A549 (cell line): ENCODE results near the gene USP15.

Source experiments
- CEBPB ChIP-seq, 2 experiments: fragments of >200 bp in 1 of 2; sonication (Bioruptor Twin) in 1 of 2; formaldehyde crosslinking in 1 of 2; IDR thresholded peaks; 2 replicates each; pipeline ENCODE4 v1.6.1; 2012 to 2016
- EP300 ChIP-seq, 2 experiments: fragments of >200 bp; sonication (Bioruptor Twin); formaldehyde crosslinking; IDR thresholded peaks; 2 replicates in 1 of 2; 3 replicates in 1 of 2; pipeline ENCODE4 v1.6.1; 2016 to 2017
- ESRRA ChIP-seq: fragments of 150-350 bp; IDR thresholded peaks from 2 replicates; pipeline ENCODE4 v1.6.1; 2014; ENCODE audit warnings: mild to moderate bottlenecking, low read length, borderline replicate concordance
- HDAC2 ChIP-seq: fragments of 200-600 bp; sonication (generic); IDR thresholded peaks from 2 replicates; pipeline ENCODE4 v1.6.1; 2016
- NFE2L2 ChIP-seq: fragments of 150-350 bp; conservative IDR thresholded peaks from 2 replicates; pipeline ENCODE4 v1.6.1; 2014; ENCODE audit warnings: low read length
- POLR2A ChIP-seq: IDR thresholded peaks from 2 replicates; pipeline ENCODE4 v1.6.1; 2012; ENCODE audit warnings: mild to moderate bottlenecking, low read length
- SMC3 ChIP-seq: fragments of >200 bp; sonication (Bioruptor Twin); formaldehyde crosslinking; IDR thresholded peaks from 3 replicates; pipeline ENCODE4 v1.6.1; 2018; ENCODE audit warnings: inconsistent platforms
- TF ChIP-seq, protein P1 (sequence below): IDR thresholded peaks from 2 replicates; pipeline ENCODE4 v1.6.1; 2012
- TF ChIP-seq, protein P2 (sequence below): fragments of 250-450 bp; sonication (Bioruptor Pico); IDR thresholded peaks from 2 replicates; pipeline ENCODE4 v1.5.0; 2021; ENCODE audit warnings: mild to moderate bottlenecking, moderate library complexity, borderline replicate concordance
- TF ChIP-seq, protein P3 (sequence below): fragments of >200 bp; sonication (Bioruptor Twin); formaldehyde crosslinking; IDR thresholded peaks from 3 replicates; pipeline ENCODE4 v1.5.1; 2016

DNA sequence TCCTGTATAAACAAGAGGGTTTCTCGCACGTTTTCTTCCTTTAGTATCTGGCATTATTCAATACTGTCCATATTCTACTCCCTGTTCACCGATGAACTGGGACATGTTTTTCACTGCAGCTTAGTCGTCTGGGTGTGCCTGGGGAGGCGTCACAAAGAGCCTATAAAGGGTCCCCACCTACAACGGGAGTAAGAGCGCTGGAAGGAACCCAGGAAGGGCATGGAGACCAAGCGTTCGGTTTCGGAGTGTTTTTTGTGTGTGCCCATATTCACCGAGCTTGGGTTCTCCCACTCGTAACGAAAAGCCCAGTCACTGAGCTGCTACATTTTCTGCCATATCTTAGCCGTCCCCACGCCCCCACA, 592 bp upstream of the USP15 start:
- TF ChIP-seq SMC3 (no peak), EP300 (IDR thresholded peaks at IDR 0.05) (no peak), ESRRA (no peak), NFE2L2 (no peak), POLR2A (no peak), HDAC2 (no peak), CEBPB (IDR thresholded peaks at IDR 0.05) (no peak)
- TF ChIP-seq, protein P1, sequence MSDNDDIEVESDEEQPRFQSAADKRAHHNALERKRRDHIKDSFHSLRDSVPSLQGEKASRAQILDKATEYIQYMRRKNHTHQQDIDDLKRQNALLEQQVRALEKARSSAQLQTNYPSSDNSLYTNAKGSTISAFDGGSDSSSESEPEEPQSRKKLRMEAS = no peak
- TF ChIP-seq, protein P2, sequence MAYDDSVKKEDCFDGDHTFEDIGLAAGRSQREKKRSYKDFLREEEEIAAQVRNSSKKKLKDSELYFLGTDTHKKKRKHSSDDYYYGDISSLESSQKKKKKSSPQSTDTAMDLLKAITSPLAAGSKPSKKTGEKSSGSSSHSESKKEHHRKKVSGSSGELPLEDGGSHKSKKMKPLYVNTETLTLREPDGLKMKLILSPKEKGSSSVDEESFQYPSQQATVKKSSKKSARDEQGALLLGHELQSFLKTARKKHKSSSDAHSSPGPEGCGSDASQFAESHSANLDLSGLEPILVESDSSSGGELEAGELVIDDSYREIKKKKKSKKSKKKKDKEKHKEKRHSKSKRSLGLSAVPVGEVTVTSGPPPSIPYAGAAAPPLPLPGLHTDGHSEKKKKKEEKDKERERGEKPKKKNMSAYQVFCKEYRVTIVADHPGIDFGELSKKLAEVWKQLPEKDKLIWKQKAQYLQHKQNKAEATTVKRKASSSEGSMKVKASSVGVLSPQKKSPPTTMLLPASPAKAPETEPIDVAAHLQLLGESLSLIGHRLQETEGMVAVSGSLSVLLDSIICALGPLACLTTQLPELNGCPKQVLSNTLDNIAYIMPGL (CRISPR knock-in tag) = no peak
- TF ChIP-seq, protein P3, sequence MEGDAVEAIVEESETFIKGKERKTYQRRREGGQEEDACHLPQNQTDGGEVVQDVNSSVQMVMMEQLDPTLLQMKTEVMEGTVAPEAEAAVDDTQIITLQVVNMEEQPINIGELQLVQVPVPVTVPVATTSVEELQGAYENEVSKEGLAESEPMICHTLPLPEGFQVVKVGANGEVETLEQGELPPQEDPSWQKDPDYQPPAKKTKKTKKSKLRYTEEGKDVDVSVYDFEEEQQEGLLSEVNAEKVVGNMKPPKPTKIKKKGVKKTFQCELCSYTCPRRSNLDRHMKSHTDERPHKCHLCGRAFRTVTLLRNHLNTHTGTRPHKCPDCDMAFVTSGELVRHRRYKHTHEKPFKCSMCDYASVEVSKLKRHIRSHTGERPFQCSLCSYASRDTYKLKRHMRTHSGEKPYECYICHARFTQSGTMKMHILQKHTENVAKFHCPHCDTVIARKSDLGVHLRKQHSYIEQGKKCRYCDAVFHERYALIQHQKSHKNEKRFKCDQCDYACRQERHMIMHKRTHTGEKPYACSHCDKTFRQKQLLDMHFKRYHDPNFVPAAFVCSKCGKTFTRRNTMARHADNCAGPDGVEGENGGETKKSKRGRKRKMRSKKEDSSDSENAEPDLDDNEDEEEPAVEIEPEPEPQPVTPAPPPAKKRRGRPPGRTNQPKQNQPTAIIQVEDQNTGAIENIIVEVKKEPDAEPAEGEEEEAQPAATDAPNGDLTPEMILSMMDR = no peak
